HG03520 (cell line): Measurements from ENCODE around the gene TBC1D1.

Experiments used
- ATAC-seq: cut with Tn5 transposase; IDR thresholded peaks from one replicate; pipeline ENCODE4 v1.9.1; 2021; ENCODE audit warnings: mild to moderate bottlenecking, moderate library complexity; ENCODE audit not compliant: unreplicated experiment

Gene TBC1D1

GRCh38 chr4:38075370-38076152 lies 184.7 kb downstream of the TBC1D1 start:
- ATAC-seq = no peak

DNA sequence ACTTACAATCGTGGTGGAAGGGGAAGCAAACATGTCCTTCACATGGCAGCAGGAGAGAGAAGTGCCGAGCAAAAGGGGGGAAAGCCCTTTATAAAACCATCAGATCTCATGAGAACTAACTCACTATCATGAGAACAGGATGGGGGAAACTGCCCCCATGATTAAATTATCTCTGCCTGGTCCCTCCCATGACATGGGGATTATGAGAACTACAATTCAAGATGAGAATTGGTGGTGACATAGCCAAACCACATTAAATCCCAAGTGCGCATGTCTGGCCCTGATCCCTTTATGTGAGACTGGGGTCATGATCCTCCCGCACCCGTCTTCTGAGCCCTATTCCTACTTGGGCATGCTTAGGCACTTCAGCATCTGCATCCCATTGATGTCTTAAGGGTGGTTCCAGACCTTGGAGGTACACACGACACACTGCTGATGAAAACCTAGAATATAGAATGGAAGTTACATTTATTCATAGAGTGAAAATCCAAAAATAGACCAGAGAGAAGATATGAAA lies 185.3 kb downstream of the TBC1D1 start:
- ATAC-seq = no peak

DNA sequence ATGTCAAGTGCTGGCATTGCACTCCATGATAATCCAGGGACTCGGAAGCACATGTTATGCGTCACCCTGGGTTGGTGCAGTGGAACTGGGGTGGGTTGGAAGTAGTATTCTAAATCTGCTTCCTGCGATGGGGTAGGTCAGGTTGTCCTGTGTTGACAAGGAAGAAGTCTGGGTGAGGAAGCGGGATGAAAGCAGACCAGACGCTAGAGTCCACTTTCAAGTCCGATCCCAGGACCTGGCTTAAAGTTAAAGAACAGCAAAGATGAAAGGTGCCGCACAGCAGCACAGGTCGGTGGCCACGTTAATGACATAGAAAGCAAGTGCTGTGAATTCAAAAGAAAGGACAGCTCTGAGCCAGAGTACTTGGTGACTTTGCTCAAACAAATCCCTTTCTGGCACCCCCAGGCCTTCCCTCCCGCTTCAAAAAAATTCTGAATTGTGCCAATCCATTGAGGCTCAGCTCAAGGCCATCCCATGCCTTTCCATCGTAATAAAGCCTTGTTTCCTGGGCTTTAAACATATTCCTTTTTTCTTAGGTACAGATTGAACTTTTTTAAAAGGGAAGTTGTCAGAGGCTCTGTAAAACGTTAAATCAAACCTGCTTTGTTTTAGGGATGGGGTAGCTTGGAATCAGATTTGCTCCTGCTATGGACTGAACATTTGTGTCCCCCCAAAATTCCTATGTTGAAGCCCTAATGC lies 187.1 kb downstream of the TBC1D1 start:
- no peak for ATAC-seq

DNA sequence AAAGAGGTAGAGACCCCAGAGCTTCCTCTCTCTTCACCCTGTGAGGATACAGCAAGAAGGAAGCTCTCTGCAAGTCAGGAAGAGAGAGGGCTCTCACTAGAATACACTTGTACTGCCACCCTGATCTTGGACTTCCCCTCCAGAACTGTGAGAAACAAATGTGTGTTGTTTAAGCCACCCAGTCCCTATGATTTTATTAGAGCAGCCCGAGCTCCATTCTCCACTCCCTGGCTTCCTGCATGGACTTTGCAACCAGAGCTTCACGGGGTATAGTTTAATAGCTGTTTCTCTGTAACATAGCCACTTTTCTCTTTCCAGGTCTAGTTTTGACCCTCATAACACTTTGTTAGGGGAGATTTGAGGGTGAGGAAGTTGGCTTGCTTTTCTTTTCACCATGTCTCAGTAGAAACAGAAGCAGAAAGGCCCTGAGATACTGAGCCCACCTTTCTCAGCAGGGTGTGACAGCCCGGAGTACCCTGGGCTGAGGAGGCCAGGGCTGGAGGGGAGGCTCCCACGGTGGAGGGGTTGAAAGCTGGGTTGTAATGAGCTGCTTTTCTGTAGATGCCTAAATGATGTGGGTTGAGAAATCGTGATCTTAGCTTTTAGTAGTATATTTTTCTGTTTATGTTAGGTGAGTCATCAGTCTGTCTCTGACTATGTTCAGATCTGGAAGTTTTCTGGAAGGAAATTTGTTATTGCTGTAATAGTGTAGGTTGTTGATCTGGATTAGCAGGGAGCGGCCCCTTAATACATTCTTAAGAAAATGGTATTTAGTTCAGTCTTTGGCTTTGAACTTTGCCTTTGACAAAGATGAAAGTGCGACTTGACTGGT lies 187.9 kb downstream of the TBC1D1 start:
- ATAC-seq = no peak

DNA sequence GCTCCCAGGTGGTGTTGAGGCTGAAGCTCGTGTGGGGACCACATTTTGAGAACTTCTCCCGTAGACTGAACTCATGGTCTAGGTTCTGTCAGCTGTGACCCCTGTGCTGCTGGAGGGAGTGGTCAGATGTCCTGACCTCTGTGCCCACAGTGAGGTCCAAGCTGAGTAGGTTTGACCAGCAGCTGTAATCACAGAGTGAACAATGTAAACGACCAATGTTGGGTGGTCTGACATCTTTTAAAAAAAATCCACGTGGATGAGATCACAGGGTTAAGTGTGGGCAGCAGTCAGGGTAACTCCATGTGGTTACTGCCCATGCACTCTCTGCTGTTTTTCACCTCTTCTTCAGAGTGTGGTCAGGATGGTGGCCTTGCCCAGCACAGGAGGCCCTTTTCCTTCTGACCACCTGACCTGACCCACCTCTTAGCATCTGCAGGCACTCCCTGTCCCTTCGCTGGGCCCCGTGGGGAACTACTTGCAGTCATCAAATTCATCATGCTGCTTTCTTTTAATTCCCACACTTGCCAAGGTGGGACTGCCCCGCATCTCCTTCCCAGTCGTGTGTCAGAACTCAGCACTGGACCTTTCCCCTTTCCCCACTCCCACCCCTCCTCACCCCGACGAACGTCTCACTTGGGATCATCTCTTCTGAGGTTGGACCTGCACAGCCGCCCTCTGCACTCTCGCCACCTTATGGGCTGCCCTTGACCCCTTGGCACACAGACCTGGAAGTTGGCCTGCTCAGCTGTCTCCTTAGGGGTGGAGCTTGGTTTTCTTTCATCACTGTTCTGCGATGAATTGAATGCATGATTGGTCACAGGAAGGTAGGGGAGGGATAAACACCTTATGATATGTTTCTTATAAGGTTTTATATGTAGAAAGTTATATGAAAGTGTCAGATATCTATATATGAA lies 189.4 kb downstream of the TBC1D1 start:
- ATAC-seq = no peak

GRCh38 chr4:38082021-38082420 lies 191.1 kb downstream of the TBC1D1 start:
- no peak for ATAC-seq

DNA sequence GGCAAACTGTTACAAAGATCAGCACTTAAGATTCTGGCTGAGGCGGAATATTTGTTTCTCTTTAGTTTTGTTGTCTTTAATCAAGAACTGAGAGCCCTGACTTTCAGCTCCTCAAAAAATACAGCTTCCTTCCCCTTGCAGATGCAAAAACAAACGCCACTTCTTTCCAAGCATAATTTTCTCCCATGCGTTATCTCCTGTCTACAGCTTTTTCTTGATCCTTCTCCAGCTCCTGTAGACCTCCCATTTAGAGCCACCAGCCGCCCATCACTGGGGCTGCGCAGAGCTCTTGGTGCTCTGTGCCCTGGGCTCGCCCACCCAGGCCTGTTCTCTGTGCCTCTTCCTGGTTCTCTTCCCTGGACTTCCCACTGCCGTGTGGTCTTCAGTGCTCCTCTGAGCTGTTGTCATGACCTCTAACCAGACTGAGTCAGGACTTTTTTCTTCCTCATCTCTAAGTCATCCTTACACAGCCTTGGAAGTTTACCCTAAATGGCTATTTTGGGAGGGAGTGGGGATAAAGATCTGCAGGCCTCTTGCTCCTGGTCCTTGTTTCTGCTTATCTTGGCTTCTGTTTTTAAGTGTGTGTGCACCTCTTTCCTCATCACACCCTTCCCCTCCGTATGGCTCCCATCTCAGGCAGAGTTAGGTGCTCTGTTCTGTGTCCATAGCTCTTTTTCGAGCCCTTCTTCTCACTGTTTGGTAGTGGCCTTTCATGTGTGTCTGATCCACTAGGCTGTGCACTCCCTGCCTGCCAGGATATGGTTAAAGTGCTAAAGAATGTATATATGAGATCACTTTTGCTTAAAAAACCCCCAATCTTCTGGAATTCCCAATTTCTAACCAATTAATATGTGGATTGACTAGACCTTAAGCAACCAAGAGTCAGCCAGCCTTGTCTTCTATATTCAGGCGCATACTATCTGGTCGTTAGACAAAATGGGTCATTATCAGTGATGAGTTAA lies 191.8 kb downstream of the TBC1D1 start:
- ATAC-seq = no peak

DNA sequence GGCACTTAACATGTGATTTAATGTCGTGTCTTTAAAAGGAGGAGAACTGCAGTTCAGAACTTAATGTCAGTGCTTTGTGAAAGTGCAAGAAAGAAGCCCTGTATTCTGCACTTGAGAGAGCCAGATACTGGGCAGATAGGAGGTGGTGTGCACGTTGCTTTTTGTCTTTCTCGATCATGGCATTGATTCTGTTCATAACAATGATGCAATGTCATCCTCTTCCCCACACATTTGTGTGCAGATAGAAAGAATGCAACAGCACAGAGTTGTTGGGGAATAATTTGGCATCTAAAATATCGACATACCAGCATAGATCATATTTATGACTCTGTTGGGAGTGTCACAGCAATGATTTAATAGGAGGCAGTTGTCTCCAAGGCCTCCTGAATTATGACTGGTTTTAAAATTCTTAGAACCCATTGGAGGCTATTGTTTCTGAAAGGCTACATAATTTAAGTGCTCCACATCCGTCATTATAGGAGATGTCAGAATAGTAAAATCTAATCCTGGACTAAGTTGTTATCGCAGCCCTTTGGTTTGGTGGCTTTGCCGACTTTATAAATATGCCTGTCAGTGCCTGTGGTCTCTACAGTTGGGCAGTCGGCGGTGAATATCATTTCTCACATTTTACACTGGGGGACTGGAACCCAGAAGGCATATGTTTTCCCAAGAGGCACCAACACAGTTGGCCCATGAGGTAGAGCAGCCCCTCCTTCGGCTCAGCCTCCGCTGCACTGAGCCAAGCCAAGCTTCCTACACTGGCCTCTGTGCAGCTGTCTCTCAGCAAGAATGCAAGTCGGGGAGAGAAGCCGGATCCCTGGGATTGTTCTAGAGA lies 194.2 kb downstream of the TBC1D1 start:
- ATAC-seq = no peak

DNA sequence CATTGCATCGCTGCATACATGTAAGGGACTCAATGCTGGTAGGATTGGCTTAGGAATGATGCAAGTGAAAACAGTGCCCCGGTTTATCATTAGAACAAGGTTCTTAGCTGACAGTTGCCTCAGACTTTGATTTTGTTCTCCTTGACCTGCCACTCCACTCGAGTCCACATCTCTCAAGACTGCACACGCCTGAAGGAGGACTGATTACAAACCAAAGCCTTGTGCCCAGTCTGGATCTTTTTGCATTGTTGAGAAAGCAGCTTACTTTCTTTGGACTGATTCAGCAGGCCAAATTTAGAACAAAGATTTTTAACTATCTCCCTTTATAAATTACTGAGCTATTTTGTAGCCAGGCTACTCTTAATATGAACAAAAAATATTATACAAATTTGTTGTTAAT lies 194.9 kb downstream of the TBC1D1 start:
- ATAC-seq = no peak

DNA sequence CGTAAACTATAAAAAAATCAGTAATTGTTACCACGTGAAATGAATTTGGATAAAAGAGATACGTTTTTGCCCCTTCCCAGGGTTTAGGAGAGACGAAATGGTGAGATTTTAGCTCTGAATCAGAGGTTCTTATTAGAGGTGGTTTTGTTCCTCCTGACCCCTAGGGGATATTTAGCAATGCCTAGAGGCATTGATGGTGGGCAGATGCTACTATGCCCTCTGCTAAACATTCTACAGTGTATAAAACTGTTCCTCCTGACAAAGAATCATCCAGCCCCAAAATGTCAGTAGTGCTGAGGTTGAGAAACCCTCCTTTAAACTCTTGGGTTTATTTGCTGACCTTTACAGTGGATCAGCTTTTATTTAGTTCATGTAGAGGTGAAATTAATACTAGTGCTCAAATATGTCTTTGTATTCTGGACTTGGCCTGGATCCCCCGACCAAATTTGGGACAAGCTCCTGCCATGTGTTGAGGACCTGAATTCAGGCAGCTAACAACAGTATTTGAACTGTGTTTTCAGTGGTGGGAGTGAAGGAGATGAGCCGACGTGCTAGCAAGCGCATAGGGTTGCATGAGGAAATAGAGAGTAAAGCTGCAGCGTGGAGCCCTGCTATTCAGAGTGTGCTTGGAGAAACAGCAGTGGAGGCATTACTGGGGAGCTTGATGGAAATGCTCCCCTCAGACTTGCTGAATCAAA lies 195.4 kb downstream of the TBC1D1 start:
- ATAC-seq = no peak

DNA sequence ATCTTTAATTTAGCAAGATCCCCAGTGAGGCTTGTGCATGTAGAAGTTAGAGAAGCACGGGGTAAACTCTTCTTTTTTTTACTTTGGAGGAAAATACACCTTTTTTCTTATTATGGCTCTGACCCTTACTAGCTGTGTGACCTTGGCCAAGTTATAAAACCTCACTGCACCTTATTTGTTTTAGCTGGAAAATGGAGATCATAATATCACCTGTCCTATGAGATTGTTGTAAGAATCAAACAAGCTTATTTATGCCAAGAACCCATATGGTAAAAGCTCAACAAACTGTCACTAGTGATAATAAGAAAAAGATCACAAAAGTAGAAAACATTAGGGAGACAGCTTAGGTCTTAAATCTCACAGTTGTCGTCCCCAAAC lies 196.0 kb downstream of the TBC1D1 start:
- ATAC-seq = no peak

- no peak for ATAC-seq
These were observed 197.4 kb downstream of the TBC1D1 start for GRCh38 chr4:38088321-38088720.

DNA sequence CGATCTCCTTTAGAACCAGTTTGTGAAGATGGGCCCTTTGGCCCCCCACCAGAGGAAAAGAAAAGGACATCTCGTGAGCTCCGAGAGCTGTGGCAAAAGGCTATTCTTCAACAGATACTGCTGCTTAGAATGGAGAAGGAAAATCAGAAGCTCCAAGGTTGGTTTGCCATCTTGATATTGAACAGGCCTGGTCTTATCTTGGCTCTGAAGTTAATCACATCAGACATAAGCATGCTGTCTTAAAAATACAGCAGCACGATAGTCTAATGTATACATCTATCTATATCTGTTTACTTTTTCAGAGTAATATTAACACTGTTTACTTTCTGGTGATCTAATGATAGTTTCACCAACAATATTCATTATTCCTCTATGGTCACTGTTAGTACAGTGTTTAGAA lies 199.1 kb downstream of the TBC1D1 start:
- ATAC-seq = no peak

DNA sequence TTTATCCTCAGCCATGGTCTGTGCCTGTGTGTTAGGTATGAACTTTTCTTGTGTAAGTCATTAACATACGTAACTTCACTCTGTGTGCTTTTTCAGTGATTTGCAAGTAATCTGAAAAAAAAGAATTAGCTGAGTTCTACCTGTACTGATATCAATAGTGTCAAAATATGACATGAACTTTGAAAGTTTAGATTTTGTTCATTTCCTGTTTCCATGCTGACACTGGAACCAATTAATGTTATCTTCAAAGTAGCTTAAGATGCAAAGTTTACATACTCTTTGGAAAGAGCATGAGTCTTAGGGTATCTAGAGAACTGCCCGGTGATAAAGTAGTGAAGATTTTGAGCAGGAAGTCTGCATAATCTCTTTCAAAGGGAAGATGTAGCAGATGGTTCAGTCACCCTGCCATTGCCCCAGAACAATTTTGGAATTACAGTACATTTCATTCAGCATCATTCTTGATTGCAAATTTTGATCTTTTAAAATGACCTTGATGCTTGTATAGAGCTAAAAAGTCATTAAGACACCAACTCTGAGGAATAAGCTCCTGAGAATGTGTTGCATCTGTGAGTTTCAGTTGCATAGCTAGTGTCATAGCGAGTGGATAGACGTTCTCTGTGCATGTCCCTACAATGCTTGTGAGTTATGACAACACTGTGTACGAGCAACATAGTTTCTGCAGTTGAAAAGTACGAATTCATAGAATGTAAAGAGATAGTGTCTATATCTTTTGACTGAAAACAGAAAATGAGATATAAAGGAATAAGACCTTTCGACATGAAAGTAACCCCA lies 199.8 kb downstream of the TBC1D1 start:
- no peak for ATAC-seq

DNA sequence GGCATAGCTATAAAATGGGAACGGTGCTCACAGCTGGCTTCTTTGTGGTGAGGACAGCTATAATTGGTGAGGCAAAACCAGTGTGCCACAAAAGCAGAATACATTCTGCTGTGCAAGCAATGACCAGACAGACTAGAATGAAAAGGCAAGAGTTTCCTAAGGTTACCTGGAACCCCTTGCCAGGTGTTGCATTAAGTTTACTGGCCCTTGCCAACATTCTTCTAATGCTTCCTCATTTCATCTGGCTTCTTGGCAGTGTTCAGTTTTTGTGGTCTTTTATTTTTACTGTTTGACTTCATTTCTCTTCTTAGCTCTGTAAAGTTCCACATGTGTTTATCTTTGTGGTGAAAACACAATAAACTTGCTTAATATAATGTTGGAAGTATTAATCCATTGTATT lies 200.8 kb downstream of the TBC1D1 start:
- no peak for ATAC-seq

GRCh38 chr4:38092701-38093100 lies 201.8 kb downstream of the TBC1D1 start:
- no peak for ATAC-seq

DNA sequence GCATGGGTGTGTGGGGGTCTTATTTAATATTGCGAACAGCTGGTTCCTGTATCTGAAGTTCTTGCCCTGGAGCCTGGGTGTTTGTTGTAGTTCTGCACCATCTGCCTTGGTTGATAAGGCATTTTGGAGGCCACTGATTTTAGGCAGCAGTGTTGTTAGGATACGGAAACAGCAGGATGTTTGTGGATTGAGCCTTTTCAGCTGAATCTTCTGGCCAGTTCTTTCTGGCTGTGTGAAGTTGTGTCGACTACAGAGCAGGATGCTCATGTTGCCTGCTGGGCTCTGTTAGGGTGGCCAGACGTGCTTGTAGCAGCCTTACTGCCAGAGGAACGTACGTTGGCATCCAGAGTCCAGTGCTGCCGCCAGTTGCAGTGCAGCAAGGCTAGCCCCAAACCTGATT lies 203.5 kb downstream of the TBC1D1 start:
- no peak for ATAC-seq
